HG02970 (cell line): ENCODE measurements around the gene LCE3B.
"Not testable (repeated sequence)": the region's sequence is repeated elsewhere in the genome, so short reads cannot be mapped to it uniquely, and the experiment has no call there.

Source experiments
- ATAC-seq: cut with Tn5 transposase; IDR thresholded peaks from one replicate; pipeline ENCODE4 v1.9.1; 2021; ENCODE audit warnings: mild to moderate bottlenecking, moderate library complexity, moderate number of reproducible peaks; ENCODE audit not compliant: unreplicated experiment, low FRiP score

LCE3B gene, protein sequence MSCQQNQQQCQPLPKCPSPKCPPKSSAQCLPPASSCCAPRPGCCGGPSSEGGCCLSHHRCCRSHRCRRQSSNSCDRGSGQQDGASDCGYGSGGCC

DNA sequence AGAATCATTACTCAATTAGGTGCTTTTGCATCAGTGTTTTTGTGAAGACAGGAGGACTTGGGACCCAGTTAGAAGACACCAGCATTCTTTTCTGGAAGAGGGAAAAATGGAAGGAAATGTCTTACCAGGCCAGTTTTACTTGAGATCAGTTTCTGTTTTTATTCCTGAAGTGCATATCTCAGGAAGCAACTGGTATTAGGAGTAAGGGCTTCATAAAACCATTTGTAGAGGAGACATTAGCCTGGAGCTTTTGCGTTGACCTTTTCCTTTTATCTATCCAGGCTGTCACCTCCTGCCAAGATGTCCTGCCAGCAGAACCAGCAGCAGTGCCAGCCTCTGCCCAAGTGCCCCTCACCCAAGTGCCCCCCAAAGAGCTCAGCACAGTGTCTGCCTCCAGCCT lies at the start of gene LCE3B:
TSS of gene LCE3B (plus strand) at position 301 of the 400 bp plus-strand sequence. CDS start at position 301, 0 bp downstream.
- no peak for ATAC-seq

DNA sequence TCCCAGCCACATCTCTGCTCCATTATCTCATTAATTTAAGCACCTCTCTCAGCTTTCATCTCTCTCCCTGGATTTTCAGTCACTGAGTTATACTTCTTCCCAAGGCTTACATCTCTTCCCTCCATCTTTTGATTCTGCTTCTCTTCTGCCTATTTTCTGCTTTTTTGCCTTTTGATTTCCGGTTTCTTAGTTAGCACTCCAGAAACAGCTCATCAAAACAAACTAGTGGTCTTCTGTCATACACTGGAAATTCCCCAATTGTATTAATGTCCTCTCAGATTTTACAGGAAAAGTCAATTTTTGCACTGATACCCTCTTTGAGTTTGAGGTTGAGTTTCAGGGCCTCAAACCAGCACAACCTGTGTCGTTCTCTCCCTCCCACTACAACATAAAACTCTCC lies 48.5 kb upstream of the LCE3B start:
- no peak for ATAC-seq

DNA sequence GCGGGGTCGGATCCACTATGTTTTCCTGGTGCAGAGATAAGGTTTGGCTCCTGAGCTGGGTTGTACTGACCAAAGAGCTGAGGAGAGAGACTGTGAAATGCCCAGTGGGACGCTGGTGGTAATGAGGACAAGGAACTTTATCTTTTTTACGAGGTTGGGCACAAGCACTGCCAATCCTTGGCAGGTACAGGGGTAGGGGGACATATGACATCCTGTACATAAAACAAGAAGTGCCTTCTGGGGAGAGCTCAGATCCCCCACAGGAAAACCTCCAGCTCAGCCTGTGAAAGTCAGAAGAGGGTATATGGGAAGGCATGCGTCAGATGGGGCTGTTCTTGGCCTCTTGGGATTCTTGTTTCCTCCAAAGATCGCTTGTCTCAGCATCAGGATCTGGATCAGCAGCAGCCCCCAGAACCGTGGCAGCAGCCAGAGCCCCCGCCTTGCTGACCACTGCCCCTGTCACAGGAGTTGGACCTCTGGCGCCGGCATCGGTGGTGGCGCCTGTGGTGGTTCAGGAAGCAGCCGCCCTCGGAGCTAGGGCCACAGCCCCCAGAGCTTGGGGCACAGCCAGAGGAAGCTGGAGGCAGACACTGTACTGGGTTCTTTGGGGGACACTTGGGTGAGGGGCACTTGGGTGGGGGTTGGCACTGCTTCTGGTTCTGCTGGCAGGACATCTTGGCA lies 47.9 kb upstream of the LCE3B start:
- no peak for ATAC-seq

DNA sequence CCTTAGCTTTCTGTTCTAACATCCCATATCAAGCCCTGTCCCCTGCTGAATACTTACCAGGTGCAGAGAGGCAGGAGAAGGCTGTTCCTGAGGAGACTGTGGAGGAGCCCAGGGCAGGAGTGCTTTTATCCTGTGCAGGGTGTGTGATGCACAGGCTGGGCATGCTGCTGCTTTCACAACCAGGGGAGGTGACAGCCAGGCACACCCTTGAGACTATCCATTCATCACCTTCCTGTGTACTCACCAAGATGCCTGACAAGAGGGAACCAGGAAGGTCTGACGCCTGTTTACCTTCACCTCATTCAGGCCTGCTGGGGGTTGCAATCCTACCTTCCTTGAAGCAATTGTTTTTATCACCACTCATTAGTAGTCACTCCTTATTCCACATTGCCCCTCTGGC lies 46.9 kb upstream of the LCE3B start, which contains the start of gene LCE3E:
TSS of gene LCE3E (minus strand) at position 100 of the 400 bp plus-strand sequence. CDS start 572 bp downstream, outside the sequence.
- ATAC-seq, result no peak

DNA sequence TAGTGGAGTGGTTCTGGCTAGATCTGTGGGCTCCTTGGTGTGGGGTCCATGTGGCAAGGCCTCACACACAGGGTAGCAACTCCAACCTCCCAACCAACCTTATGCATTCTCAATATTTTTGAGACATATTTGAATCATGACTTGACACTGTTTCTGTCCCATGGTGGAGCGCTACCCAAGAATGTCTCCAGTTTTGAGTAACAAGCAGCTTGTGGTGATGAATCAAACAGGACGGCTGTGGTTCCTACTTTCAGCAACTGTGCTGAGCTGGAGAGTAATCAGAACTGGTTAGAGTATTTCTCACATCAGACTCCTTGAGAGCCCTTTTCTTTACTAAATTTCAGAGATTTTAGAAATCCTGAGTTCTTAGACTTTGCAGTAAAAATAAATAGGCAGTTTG lies 36.4 kb upstream of the LCE3B start:
- no peak for ATAC-seq

DNA sequence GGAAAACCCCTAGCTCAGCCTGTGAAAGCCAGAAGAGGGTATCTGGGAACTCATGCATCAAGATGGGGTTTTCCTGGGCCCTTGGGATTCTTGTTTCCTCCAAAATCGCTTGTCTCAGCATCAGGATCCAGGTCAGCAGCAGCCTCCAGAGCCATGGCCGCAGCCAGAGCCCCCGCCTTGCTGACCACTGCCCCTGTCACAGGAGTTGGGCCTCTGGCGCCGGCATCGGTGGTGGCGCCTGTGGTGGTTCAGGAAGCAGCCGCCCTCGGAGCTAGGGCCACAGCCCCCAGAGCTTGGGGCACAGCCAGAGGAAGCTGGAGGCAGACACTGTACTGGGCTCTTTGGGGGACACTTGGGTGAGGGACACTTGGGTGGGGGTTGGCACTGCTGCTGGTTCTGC lies 34.1 kb upstream of the LCE3B start:
- ATAC-seq, result not testable (repeated sequence)

DNA sequence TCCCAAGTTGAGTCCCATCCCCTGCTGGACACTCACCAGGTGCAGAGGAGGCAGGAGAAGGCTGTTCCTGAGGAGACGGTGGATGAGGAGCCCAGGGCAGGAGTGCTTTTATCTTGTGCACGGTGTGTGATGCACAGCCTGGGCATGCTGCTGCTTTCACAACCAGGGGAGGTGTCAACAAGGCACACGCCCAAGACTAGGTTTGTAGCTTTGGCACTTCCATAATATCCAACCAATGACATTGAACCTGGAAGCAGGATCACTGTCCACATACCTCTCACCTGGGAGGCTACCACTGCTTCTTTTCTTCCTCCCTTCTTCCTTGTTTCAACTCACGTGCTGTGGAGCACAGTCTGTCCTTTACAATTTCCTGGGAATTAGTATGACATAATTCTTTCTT lies 33.2 kb upstream of the LCE3B start, which contains the start of gene LCE3D:
TSS of gene LCE3D (minus strand) at position 84 of the 400 bp plus-strand sequence. CDS start 580 bp downstream, outside the sequence.
- ATAC-seq, result no peak

DNA sequence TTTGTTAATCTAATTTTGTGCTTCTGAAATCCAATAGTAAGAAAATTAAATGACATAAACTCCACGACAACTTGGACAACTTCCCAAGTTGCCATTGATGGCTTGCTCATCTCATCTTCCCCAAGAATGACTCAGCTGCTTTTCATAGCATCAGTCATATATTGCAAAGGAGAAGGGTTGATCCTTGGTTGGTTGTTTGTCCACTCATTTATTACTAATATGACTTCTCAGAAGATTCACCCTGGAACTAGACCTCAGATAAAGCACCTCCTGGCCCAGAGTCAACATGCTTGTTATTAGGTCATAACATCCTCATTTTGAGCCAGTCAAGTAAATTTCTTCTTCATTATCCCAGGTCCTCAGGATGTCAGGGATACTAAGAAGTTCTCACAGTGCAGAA lies 31.0 kb upstream of the LCE3B start:
- ATAC-seq, result no peak

DNA sequence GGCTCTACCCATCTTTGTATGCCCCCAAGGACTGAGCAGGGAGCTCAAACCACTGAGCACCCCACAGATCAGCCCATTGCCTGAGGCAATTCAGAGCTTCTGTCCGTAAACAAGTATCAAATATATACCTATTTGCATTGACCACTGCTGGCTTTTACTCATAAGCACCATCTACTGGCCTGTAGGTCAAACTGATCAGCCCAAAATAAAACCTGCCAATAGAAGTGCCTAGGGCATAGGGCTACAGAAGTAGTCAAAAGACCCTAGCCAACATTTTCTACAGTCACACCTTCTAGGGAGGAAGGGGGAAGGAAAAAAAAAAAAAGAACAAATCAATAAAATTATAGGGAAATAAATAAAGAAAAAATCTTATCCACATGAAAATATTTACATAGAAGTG lies 28.0 kb upstream of the LCE3B start:
- no peak for ATAC-seq

DNA sequence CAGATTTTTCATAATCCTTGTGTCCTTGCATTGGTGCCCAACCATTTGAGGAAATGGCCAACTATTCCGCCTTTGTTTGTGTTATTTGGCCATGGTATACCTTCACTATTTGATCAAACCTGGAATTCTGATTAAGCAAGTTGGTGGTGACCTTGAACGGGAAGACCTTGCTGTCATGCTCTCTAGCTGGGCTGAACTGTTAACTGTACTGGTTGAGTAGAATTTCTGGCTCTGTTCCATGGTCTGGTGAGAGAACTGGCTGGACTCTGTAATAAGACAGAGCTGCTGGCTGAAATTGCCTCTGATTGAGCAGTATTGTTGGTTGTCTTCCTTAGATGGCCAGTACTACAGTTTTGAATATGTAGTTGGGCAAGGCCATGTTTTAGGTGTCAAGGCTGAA lies 16.6 kb upstream of the LCE3B start:
- ATAC-seq, result no peak

DNA sequence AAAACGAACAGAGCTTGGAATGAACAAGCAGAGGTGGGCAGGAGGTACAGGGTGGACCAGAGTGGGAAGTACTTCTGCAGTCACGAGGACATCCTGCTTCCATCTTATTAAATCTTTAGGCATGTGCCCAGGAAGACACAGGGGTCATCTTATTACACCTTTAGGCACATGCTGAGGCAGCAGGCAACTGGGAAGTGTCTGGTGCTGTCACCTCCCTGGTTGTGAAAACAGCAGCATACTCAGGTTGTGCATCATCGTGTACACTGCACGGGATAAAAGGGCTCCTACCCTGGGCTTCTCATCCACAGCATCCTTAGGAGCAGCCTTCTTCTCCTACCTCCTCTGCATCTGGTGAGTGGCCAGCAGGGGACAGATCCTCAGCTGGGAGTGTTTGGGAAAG lies 13.7 kb upstream of the LCE3B start, which contains the start of gene LCE3C:
TSS of gene LCE3C (plus strand) at position 301 of the 400 bp plus-strand sequence. CDS start 498 bp downstream, outside the sequence.
- no peak for ATAC-seq

DNA sequence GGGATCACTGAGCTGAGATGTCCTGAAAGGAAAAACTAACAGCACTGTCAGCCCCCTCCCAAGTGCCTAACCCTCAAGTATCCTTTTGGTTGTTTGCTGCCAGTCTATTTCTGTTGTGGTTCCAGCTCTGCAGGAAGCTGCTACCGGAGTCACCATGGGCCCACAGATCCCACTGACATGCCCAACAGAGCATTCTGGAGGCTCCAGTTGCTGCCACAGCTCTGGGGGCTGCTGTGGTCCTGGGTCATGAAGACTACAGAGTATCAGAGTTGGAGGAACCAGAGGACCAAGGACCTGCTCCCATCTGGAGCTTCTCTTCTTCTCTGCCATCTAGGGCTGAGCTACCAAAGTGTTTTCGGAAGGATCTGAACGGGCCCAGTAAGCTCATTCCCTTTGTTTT lies 8.4 kb downstream of the LCE3B start:
- no peak for ATAC-seq

DNA sequence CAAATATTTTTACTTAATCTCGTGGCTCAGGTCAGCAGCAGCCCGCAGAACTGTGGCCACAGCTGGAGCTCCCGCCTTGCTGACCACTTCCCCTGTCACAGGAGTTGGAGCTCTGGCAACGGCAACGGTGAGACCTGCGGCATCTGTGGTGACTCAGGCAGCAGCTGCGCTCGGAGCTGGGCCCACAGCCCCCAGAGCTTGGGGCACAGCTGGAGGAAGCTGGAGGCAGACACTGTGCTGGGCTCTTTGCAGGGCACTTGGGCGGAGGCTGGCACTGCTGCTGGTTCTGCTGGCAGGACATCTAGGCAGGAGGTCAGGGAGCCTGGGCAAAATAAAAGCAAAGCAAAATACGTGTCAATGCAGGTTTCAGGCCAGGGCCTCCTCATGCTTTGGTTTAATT lies 9.2 kb downstream of the LCE3B start, which contains the start of gene LCE3A:
TSS of gene LCE3A (minus strand) at position 301 of the 400 bp plus-strand sequence. CDS start at position 301, 0 bp downstream.
- ATAC-seq, result no peak

DNA sequence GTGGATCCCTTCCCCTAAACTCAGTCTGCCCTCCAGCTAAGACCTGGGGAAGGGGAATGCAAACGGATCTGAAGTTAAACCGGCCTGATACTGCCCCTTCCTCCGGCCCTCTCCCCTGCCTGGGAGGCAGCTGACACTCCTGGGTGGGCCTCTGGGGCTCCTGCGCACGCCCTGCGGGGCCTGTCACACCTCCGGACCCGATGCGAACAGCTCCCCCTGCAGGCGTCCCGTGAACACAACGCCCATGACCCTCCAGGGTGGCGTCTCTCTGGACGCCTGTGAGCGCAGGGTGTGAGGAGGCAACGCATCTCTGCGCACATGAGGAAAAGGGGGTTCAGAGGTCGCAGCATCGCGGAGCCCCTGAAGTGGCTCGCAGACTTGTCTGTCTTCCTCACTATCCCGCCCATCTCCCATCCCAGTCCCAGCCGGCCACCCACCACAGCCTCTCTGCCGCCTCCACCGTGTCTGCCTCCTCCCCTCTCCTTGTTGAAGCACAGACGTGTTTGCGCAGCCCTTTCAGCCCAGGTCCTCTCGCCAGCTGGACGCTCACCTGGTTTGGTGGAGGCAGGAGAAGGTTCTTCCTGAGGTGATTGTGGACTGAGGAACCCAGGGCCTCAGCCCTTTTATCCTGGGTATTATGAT lies 9.7 kb downstream of the LCE3B start:
- ATAC-seq, result no peak

DNA sequence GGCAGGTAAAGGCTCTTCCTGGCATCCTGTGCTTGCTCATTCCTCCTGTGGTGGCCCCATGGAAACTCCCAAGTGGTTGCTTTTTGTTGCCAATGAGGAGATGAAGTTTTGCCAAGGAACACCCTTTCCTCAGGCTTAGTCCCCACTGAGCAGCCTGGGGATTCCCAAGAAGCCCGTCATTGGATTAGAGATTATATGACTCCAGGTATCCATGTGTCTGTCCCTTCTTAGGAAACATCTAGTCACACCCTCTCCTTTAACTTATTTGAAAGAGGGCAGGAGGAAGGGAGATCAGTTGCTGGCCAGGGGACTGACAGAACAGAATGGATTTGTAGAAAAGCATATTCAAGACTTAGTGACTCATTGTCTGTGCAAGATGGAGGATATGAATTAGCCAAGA lies 13.1 kb downstream of the LCE3B start:
- no peak for ATAC-seq

DNA sequence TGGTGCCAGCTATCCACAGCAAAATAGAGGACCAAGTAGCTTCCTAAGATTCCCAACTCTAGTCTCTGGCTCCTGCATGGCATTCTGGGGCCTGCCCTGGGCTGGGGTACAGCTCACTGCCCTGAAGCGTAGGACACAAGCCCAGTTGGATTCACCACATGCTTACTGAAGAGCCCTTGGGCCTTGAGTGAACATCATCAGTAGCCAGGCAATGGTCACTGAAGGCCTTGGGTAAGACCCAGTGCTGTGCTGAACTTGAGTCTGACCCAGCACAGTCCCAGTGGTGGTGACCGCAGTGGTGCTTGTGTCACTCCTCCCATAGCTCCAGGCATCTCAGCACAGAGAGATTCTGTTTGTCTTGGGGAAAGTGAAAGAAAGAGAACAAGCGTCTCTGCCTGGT lies 17.0 kb downstream of the LCE3B start:
- no peak for ATAC-seq

DNA sequence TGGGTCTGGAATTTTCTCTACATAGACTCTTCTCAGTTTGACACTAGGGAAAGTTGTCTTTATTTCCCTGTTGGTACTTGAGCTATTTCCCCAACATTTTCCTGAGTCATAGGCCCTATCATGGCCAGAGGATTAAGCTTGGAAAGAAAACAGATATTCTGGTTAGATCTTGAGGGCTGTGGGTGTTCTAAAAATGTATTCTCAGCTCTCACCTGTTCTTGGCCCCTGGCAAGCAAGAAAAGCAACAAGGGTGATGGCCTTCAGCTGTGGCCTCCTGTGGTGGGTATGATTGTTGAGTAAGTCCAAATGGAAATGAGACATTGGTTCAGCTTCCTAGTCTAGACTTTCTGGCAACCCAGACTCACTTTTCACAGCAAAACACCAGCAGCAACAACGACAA lies 26.7 kb downstream of the LCE3B start:
- ATAC-seq, result no peak

DNA sequence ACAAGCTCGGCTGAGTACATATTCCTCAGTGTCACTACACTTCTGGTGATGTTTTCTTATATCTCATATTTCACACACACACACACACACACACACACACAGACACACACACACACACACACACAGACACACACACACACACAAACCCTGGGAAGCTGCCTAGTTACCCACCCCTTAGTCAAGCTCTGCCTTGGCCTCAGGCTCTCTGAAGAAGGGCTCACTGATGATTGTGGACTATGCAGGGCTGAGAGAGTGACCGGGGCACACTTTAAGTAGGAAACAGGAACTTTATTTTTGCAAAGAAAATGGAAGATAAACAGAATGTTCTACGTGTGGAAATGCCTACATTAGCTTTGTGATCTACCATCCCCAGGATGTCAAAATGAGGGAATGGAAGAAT lies 30.3 kb downstream of the LCE3B start:
- no peak for ATAC-seq

DNA sequence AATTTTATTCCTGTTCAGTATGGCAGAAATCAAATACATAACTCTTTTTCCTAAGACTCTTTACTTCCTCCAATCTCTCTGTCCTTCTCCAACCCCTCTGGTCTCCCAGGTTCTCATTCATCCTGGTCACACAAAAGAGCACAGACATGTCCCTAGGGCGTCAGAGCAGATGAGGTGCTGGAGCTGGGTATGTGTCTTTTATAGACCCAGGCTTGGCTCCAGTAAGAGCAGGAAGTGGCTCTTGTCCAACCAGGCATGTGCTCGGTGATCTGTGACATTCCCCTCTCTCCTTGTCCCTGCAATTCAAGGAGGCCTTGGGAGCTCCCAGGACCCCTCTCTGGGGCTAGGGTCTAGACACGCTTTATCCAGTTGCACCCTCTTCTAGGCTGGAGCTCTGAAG lies 31.5 kb downstream of the LCE3B start:
- no peak for ATAC-seq

DNA sequence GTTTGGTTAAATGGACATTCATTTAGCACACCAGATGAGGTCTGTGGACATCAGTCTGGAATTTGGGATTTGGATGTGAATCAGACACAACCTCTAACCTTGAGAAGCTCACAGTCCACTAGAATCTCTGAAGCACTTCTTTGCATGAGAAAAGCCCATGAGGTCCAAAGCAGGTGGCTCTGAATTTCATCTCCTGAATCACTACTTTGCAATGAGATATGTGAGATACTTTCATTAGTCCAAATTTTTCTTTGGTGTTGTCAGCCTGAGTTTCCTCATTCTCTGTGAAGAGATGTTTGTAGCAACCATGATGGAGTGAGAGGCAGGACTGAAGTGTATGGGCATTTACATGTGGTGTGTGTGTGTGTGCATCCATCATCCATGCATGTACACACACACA lies 33.0 kb downstream of the LCE3B start:
- ATAC-seq, result no peak

DNA sequence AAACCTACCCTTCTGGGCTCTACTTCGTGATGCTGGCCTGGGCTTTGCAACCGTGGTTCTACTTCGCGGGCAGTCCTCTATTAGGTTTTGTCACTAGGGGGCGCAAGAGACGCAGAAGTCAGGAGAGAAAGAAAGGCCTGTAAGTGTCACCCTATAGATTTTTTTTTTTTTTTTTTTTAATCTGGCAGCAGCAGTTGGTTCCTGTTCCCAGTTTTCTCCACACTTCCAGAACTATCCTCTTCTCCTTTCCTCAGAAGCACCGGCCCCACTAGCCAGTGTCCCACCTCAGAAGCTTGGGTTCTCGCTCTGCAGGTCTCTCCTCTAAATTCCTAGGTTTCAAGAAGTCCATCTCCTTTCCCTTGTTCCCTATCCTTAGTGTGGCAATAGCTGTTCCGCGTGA lies 40.5 kb downstream of the LCE3B start:
- no peak for ATAC-seq

DNA sequence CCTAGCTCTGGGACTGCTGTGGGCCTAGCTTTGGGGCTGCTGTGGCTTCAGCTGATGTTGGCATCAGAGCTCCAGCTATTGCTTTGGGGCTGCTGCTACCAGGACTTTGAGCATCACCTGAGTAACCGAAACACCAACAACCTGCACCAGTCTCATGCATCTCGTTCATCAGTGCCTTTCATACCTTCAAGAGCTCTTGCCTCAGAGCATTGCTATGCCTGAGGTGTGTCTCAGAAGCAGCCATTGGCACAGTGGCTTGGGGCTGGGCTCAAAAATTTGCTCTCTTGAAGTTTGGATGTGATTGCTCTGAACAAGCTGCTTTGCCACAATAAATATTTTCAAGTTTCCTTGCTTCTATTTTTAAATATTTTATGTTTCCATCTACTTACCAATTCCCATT lies 42.8 kb downstream of the LCE3B start:
- no peak for ATAC-seq
